Measurements from ENCODE around the gene UBE2I.

GRCh38 chr16:1361685-1362360, 52.4 kb downstream of the UBE2I start:
- TF ChIP-seq, protein P1, sequence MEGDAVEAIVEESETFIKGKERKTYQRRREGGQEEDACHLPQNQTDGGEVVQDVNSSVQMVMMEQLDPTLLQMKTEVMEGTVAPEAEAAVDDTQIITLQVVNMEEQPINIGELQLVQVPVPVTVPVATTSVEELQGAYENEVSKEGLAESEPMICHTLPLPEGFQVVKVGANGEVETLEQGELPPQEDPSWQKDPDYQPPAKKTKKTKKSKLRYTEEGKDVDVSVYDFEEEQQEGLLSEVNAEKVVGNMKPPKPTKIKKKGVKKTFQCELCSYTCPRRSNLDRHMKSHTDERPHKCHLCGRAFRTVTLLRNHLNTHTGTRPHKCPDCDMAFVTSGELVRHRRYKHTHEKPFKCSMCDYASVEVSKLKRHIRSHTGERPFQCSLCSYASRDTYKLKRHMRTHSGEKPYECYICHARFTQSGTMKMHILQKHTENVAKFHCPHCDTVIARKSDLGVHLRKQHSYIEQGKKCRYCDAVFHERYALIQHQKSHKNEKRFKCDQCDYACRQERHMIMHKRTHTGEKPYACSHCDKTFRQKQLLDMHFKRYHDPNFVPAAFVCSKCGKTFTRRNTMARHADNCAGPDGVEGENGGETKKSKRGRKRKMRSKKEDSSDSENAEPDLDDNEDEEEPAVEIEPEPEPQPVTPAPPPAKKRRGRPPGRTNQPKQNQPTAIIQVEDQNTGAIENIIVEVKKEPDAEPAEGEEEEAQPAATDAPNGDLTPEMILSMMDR (IDR thresholded peaks at IDR 0.05): no peak
- TF ChIP-seq POLR2A (IDR thresholded peaks at IDR 0.05): no peak
- TF ChIP-seq EP300 (IDR thresholded peaks at IDR 0.05): no peak
